Measurements from ENCODE around the gene TOR3A. TPM values are rescaled to one million over a fixed set of nuclear protein-coding genes. Genes with fewer than 3 reads are reported as not detected.
"Not testable (repeated sequence)": the region's sequence is repeated elsewhere in the genome, so short reads cannot be mapped to it uniquely, and the experiment has no call there.

TOR3A gene
- total RNA-seq, 3 donors from 2014 or later (not counting 1 experiment from before 2014, with no cell fraction given): 22.7 to 33.3 (median 29.0) TPM

DNA sequence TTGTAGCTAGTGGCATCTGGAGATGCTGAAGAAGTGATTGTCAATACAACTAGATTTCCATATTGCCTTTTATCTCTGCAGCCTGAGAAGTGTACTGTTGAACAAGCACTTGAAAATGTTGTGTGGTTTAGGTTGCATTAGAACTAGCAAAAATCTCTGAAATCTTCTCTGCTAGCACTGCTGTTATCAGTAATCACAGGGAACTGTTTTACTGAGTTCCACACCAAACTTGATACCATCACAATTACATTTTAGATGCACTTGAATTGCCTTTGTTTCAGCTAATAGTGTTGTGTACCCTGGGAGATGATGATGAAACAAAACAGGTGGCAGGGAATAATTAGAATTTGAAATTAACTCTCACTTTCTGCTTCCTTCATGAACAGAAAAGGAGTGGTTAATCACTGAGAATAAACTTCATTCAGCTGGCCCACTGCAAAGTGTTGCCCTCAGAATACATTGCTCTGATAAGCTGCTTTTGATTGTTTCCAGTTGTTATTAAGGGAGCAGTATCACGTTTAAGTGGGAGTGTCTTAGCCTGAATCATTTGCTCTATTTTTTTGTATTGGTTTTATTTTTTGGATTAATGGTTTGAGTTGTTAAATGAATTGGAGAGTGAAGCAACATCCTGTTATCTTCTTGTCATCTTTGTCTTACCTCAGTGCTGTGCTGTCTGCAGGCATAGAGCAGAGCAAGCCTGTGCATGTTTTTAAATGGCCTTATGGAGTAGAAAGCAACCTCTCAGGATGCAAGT is 43.2 kb upstream of the TOR3A start:
- ATAC-seq (no peak), DNase-seq (no peak)
- Histone ChIP-seq H3K9me3 (ENCODE audit: control insufficient read depth, insufficient read depth, low read length) (no peaks in the 10 kb centered on the region), H3K36me3 (ENCODE audit: control insufficient read depth, insufficient read depth, low read length) (no peaks in the 10 kb centered on the region), H3K27ac (ENCODE audit: low read length) (no peak overlapping the region), H3K27me3 (ENCODE audit: control insufficient read depth, insufficient read depth, low read length) (no peaks in the 10 kb centered on the region), H3K4me3 (ENCODE audit: low read length) (no peak overlapping the region), H3K4me1 (ENCODE audit: control insufficient read depth, insufficient read depth, low read length) (peaks cover 21% of the 10 kb centered on the region)
- Mint-ChIP-seq H3K36me3 (no peaks in the 10 kb centered on the region), H3K4me3 (no peak overlapping the region), H3K9me3 (no peaks in the 10 kb centered on the region), H3K27ac (peak overlapping the region; percentile 4 to 12), H3K4me1 (peaks cover 53 to 71% of the 10 kb centered on the region in 2 donors), H3K27me3 (ENCODE audit: low read depth in 2 of 2) (no peaks in the 10 kb centered on the region)
- TF ChIP-seq, protein P1, sequence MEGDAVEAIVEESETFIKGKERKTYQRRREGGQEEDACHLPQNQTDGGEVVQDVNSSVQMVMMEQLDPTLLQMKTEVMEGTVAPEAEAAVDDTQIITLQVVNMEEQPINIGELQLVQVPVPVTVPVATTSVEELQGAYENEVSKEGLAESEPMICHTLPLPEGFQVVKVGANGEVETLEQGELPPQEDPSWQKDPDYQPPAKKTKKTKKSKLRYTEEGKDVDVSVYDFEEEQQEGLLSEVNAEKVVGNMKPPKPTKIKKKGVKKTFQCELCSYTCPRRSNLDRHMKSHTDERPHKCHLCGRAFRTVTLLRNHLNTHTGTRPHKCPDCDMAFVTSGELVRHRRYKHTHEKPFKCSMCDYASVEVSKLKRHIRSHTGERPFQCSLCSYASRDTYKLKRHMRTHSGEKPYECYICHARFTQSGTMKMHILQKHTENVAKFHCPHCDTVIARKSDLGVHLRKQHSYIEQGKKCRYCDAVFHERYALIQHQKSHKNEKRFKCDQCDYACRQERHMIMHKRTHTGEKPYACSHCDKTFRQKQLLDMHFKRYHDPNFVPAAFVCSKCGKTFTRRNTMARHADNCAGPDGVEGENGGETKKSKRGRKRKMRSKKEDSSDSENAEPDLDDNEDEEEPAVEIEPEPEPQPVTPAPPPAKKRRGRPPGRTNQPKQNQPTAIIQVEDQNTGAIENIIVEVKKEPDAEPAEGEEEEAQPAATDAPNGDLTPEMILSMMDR (IDR thresholded peaks at IDR 0.05): no peak
- intact Hi-C loops (cut with micrococcal nuclease): no loop called here
- 36% methylated on average over 1 of the region's 1 CpG for WGBS (ENCODE audit: insufficient coverage)

DNA sequence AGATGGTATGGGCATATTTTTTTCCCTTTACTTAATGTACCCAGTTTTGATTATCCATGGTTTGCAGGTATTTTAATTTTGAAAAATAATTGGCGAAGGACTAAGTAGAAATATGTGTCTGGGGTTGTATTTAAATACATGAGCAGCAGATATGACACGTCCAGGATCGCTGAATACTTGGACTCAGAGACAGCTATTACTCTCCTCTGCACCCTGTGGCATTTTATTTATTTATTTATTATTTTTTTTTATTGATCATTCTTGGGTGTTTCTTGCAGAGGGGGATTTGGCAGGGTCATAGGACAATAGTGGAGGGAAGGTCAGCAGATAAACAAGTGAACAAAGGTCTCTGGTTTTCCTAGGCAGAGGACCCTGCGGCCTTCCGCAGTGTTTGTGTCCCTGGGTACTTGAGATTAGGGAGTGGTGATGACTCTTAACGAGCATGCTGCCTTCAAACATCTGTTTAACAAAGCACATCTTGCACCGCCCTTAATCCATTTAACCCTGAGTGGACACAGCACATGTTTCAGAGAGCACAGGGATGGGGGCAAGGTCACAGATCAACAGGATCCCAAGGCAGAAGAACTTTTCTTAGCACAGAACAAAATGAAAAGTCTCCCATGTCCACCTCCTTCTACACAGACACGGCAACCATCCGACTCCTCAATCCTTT is 42.2 kb upstream of the TOR3A start:
- intact Hi-C loops (cut with micrococcal nuclease): not testable (repeated sequence)

DNA sequence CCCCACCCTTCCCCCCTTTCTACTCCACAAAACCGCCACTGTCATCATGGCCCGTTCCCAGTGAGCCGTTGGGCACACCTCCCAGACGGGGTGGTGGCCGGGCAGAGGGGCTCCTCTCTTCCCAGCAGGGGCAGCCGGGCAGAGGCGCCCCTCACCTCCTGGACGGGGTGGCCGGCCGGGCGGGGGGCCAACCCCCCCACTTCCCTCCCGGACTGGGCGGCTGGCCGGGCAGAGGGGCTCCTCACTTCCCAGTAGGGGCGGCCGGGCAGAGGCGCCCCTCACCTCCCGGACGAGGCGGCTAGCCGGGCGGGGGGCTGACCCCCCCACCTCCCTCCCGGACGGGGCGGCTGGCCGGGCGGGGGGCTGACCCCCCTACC is 41.7 kb upstream of the TOR3A start:
- H3K4me1 Mint-ChIP-seq: peaks cover 41 to 63% of the 10 kb centered on the region in 2 donors
- H3K9me3 ChIP-seq (ENCODE audit: control insufficient read depth, insufficient read depth, low read length); H3K27me3 ChIP-seq (ENCODE audit: control insufficient read depth, insufficient read depth, low read length); H3K36me3 Mint-ChIP-seq; H3K36me3 ChIP-seq (ENCODE audit: control insufficient read depth, insufficient read depth, low read length); H3K4me3 ChIP-seq (ENCODE audit: low read length); H3K27me3 Mint-ChIP-seq (ENCODE audit: low read depth in 2 of 2); H3K27ac Mint-ChIP-seq; H3K4me1 ChIP-seq (ENCODE audit: control insufficient read depth, insufficient read depth, low read length); H3K4me3 Mint-ChIP-seq; intact Hi-C loops (cut with micrococcal nuclease); DNase-seq; H3K27ac ChIP-seq (ENCODE audit: low read length); ATAC-seq; H3K9me3 Mint-ChIP-seq: not testable (repeated sequence)
- WGBS (ENCODE audit: insufficient coverage): 99% methylated on average over 8 of the region's 27 CpGs

More for the DNA sequence above, 42.2 kb upstream of the TOR3A start:
- not testable (repeated sequence) for H3K4me3 Mint-ChIP-seq; DNase-seq; H3K27me3 Mint-ChIP-seq (ENCODE audit: low read depth in 2 of 2); H3K4me3 ChIP-seq (ENCODE audit: low read length); H3K36me3 ChIP-seq (ENCODE audit: control insufficient read depth, insufficient read depth, low read length); H3K9me3 ChIP-seq (ENCODE audit: control insufficient read depth, insufficient read depth, low read length); H3K9me3 Mint-ChIP-seq; H3K36me3 Mint-ChIP-seq; H3K27me3 ChIP-seq (ENCODE audit: control insufficient read depth, insufficient read depth, low read length); H3K27ac ChIP-seq (ENCODE audit: low read length); ATAC-seq
- peak overlapping the region in 1 of 2 donors; percentile 12 for H3K27ac Mint-ChIP-seq
- WGBS (ENCODE audit: insufficient coverage): 94% methylated on average over 5 of the region's 9 CpGs
- H3K4me1 Mint-ChIP-seq: peaks cover 46 to 68% of the 10 kb centered on the region in 2 donors
- H3K4me1 ChIP-seq (ENCODE audit: control insufficient read depth, insufficient read depth, low read length): peaks cover 13% of the 10 kb centered on the region

DNA sequence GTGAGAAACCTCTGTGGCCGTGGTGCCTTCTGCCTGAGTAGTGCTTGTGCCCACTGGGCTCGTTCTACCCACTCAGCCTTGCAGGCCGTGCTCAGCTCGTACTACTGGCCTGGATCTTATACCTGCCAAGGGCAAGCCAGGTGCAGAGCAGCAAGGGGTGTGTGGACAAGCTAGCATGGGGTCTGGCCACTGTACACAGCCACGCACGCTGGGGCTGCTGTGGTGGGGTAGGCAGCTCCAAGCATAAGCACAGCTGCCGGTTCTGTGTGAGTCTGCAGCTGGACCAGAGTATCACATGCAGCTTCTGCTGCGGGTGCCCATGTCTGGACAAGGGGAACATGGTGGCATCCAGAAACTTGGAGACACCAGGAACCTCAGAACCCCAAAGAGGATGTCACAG is 39.8 kb upstream of the TOR3A start:
- Histone ChIP-seq H3K36me3 (ENCODE audit: control insufficient read depth, insufficient read depth, low read length) (no peaks in the 10 kb centered on the region), H3K4me1 (ENCODE audit: control insufficient read depth, insufficient read depth, low read length) (peaks cover 4% of the 10 kb centered on the region), H3K4me3 (ENCODE audit: low read length) (no peak overlapping the region), H3K9me3 (ENCODE audit: control insufficient read depth, insufficient read depth, low read length) (no peaks in the 10 kb centered on the region), H3K27me3 (ENCODE audit: control insufficient read depth, insufficient read depth, low read length) (no peaks in the 10 kb centered on the region), H3K27ac (ENCODE audit: low read length) (no peak overlapping the region)
- intact Hi-C loops (cut with micrococcal nuclease): no loop called here
- Mint-ChIP-seq H3K36me3 (no peaks in the 10 kb centered on the region), H3K4me1 (peaks cover 25 to 45% of the 10 kb centered on the region in 2 donors), H3K27me3 (ENCODE audit: low read depth in 2 of 2) (no peaks in the 10 kb centered on the region), H3K27ac (no peak overlapping the region), H3K4me3 (no peak overlapping the region), H3K9me3 (no peaks in the 10 kb centered on the region)
- 82% methylated on average over 8 of the region's 8 CpGs for WGBS (ENCODE audit: insufficient coverage)
- TF ChIP-seq, protein P1 (IDR thresholded peaks at IDR 0.05): no peak
- ATAC-seq (no peak), DNase-seq (no peak)
